ENCODE data around the gene CDC42BPG.
A peak's percentile ranks its signal among the peaks of the same experiment; 100 is the strongest.

Gene CDC42BPG

DNA sequence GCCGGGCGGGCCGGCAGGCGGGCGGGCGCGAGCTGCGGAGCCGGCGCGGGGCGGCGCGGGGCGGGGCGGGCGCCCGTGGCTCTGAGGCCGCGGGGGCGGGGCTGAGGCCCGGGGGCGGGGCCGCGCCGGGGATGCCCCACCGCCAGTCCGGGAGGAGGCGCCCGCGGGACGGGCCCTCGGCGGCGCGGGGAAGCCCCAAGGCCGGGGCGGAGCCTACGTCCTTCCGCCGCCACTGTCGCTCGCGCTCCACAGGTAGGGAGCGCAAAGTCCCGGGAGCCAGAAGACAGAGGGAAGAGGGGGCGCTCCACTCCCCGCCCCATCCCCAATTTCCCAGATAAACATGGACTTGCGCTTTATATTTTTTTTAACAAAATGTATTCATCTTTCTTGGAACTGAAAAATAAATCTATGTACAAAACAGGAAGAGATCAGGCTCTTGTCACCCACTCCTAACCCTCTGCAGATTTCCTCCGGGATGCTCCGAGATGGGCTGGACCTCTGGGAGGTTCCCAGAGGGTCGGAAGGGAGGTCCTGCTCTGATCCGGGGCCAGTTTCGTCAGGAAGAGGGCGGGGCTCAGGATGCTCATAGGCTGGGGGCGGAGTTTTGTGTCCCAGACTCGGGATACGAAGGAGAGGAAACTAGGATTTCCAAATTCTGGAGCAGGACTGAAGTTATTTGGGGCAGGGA, 41.2 kb downstream of the CDC42BPG start, which contains the start of gene MAP4K2:
Gene MAP4K2 (minus strand): TSS at position 57 of the 688 bp plus-strand sequence. CDS start 65 bp downstream, outside the sequence.
- DNase-seq = peak; percentile 77

DNA sequence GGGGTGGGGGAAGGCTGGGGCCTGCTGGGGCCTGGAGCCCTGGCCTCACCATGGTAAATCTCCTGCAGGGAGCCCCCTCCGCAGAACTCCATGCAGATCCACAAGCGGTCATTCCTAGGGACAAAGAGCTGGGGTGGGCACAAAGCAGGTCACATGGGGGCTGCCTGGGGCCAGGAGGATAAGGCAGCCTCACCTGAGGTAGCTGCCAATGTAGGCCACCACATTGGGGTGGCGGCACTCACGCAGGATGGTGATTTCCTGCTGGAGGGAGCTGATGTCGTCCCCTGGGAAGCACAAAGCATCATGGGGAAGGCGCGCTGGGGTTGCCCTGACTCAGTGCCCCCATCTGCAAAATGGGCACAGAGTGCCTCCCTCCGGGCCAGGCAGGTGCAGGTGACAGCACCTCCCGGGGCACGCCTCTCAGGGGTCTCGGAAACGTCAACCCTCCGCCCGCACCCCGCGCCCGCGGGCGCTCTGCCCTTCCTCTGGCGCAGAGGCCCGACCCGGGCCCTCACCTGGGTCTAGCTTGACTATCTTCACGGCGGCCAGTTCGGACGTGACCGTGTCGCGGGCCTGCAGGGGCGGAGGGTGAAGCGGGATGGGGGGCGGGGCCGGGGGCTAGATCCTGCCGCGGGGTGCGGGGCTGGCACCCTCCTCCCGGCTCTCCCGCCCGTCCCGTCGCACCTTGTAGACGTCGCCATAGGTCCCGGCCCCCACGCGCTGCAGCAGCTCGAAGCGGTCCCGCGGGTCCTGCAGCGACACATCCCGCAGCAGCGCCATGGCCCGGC, 41.9 kb downstream of the CDC42BPG start:
- no peak for DNase-seq

DNA sequence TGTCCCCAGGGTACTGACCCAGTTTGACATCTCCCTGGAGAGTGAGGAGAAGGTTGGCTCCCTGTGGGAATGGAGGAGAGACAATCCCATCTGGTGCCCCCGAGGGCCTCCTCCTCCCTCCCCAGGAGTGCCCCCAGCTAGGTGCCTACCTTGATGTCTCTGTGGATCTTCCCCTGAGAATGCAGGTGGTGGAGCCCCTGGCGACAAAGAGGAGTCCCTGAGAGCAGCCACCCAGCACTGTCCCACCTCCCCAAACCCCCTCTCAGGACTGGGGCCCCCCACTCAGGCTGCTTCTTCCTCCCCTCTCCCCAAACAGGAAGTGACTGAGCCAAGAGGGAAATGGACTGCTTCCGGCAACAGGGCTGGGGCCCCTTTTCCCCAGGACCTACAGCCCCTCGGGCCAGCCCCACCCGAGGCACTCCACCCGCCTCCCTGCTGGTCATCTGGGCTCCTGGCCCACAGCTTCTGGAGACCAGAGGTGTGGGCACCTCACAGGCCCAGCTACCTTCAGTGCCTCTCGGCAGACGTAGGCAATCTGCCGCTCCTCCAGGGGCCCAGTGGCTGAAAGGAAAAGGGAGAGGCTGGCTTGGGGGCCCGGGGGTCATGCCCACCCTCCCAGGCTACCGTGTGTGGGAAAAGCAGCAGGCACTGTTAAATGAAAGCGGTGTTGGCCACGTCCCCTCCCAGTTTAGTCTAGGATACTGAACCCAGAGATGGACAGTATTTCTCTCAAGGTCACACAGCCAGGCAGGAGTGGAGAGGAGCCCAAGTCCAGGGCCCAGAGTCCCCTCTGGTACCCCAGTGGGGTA, 42.7 kb downstream of the CDC42BPG start:
- no peak for DNase-seq

DNA sequence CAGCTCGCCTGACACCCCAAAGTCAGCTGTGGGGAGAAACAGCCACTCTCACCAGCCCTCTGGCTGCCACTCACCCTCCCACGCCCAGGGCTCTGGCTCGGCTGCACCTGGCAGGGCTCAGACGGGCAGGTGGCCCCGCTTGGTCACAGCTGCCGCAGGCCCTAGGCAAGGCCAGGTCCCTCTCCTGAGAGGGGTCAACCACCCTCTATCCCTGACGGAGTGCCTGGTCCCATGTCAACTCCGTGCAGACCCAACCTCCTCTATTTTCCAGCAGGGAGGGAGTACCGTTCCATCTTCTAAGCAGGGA, 43.3 kb downstream of the CDC42BPG start:
- no peak for DNase-seq

- DNase-seq = no peak
These were observed 43.9 kb downstream of the CDC42BPG start for GRCh38 chr11:64800303-64801157.

DNA sequence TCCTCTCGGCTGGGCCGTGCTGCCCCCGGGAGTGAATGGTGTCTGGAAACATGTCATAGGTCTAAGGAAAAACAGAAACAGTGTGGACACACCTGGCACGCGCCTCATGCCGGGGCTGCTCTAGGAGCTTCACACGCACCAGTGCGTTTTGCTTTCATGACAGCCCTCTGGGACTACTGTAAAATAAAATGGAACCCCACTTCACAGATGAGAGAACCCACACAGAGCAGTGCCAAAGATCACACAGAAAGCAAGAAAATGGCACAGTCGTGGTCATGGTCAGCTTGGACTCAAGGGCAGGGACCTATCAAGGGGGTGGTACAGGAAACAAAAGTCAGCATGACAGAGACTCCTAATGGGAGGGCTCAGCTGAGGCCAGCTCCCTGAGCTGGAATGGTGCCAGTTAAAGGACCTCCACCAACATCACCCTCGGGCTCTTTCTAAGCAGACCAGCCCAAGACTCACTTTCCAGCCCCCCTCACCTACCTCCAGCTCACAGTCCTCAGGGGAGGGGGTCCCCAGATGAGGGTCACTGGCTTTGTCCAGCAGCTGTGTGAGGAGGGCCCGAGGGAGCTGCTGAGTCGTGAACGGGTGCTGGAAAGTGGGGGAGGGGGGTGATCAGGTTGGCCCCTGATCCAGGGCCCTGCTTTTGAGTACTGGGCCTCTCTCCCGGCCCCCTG, 44.7 kb downstream of the CDC42BPG start:
- DNase-seq = no peak

GRCh38 chr11:64799256-64799622, 45.2 kb downstream of the CDC42BPG start:
- DNase-seq = no peak

GRCh38 chr11:64796757-64797541, 47.5 kb downstream of the CDC42BPG start:
- DNase-seq = no peak

DNA sequence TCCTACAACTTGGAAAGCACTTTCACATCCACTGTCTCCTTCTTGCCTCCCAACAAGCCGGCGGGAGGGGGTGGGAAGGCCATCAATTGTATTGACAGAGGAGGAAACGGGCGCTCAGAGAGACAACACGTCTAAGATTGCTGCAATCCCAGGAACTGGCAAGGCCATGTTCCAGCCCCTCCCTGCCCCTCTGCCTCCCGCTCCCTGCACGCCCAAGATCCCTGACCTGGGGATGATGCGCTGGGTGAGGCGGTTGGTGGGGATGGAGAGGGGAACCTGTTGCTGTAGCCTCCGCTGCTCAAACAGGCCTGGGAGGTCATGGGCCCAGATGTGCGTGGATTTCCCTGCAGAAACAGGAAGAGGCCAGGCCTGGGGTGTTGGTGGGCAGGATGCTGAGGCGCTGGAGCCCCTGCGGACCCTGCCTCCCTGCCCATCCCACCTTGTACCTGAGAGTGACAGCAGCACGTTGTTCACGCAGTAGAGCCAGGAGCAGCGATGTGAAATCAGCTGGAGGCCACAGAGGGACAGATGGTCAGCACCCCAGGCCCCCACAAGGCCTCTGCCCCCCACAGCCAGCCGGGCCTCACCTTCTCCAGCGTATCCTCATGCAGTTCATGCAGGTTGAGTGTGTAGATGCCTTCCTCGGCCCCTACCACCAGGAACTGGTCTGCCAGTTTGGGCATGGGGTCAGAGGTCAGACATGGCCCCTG, 48.3 kb downstream of the CDC42BPG start:
- no peak for DNase-seq

DNA sequence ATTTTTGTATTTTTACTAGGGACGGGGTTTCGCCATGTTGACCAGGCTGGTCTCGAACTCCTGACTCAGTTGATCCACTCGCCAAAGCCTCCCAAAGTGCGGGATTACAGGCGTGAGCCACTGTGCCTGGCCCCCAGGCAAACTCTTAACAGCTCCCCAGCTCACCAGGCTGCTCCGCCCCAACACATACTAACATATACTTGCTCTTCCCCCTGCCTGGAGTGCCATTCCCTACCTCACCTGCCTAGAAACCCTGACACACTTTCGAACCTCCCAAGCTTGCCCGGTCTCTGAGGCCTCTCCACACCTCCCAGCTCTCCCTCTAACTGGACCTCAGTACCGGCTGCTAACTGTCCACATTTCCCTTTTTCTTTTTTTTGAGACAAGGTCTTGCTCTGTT, 49.9 kb downstream of the CDC42BPG start:
- no peak for DNase-seq

GRCh38 chr11:64793271-64794160, 50.9 kb downstream of the CDC42BPG start:
- DNase-seq = no peak

DNA sequence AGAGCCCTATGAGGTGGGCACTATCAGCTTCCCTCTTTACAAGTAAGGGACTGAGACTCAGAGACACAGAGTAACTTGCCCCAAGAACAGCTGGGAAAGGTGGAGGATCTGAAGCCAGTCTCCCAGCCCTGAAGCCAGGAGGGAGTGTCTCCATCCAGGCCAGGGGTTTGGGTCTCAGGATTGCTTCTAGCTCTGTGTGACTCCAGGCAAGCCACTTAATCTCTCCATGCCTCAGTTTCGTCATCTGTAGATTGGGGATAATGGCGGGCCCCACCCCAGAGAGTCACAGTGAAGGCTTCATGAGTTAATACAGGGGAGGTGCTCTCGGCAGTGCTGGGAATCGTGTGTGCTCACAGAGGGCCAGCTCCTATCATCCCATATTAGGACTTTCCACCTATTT, 52.0 kb downstream of the CDC42BPG start:
- DNase-seq = no peak

DNA sequence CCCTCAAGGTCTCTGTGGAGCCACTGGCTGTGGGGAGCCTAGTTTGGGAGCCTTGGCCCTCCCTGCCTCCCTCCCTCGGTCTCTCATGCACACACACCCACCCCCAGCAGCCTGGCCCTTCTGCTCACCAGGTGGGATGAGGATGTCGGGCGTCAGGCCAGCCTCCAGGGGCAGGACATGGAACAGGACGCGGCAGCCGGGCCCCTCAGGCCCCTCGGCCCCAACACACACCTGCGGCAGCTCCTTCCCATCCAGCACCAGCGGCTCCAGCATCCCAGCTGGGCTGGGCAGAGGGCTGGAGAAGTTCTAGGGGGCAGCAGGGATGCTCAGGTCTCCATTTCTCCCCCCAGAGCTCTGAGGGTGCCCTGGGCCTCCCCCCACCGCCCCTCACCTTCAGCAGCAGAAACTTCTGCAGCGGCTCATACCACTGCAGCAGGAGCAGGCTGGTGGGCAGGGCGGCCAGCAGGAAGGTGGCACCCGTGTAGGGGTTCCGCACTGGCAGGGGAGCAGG, 52.6 kb downstream of the CDC42BPG start:
- DNase-seq = no peak

- no peak for DNase-seq
These were observed 54.0 kb downstream of the CDC42BPG start for GRCh38 chr11:64790205-64791095.

DNA sequence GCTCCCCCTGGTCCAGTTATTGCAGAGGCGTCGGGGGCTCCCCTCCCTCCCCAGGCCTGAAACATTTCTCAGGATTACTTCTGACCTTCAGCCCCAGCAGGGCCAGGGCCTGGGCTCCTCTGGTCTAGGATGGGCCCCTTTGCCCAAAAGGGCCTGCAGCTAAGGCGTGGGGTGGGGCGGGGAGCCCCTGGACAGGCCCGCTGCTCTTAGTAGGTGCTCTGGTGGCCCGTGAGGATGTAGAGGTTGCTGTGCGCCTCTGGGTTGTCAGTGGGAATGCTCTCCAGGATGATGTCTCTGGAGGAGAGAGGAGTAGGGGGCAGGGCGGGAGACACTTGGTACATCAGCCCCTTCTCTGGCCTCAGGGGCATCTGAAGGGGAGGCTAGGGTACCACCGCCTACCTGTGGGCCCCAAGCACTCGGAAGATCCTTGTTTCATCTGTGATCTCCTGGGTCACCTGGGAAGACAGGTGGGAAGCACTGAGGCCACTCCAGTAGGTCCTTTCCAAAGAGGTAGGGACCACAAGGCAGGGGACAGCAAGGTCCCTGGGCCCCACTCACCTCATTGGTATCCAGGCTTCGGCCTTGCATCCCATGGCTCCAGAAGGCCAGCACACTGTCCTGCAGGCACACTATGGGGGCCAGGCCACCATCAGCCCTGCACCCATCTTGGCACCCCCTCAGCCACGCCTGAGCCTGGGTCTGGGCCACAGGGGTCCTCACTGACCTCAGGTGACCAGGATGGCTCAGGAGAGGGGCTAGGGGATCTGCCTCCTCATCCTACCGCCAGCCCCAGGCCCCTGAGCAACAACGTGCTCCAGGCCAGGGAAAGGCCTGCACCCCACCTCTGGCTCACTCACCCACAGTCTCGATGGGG, 54.9 kb downstream of the CDC42BPG start:
- no peak for DNase-seq

- DNase-seq = no peak
These were observed 55.9 kb downstream of the CDC42BPG start for GRCh38 chr11:64788321-64789215.
